Measurements from ENCODE around the gene SPEG. TPM values are rescaled to one million over a fixed set of nuclear protein-coding genes. Genes with fewer than 3 reads are reported as not detected.

The SPEG gene
- total and polyA plus RNA-seq, 2 of the 8 experiments (the other 6 are each of a cell fraction or from before 2014, with no cell fraction given): 19.9 to 32.0 TPM

GRCh38 chr2:219388907-219389156, 45.8 kb upstream of the SPEG start:
- WGBS, 2 experiments (ENCODE audit: extremely low coverage in 1 of 2, insufficient coverage in 1 of 2, insufficient read length in 1 of 2, insufficient replicate concordance in 2 of 2, low coverage in 1 of 2, low lambda C conversion rate in 2 of 2, missing lambda C conversion rate in 1 of 2): 79% methylated on average over 6 of the region's 6 CpGs; no CpG with 5 or more reads in 1 of the 2 experiments
- Histone ChIP-seq H2BK15ac (ENCODE audit: low read length) (no peak overlapping the region), H3K23ac (ENCODE audit: insufficient read length) (no peak overlapping the region), H4K5ac (ENCODE audit: insufficient read length, low read depth, low read length) (no peak overlapping the region), H3K9ac (replicated peaks in 1 of 4; ENCODE audit: extremely low read depth in 1 of 4, low read depth in 3 of 4, low read length in 3 of 4) (no peak overlapping the region; a peak in 3 of 7 replicates), H2BK20ac (ENCODE audit: low read length) (no peak overlapping the region), H3K36me3 (ENCODE audit: control insufficient read depth in 2 of 4, insufficient read depth in 4 of 4, low read length in 3 of 4) (peaks cover 7 to 13% (median 10%) of the 10 kb centered on the region in 4 experiments; a peak in 6 of 8 replicates), H3K4ac (replicated peaks; ENCODE audit: insufficient read length, low read depth, low read length) (no peak overlapping the region), H2BK5ac (ENCODE audit: low read depth, low read length) (no peak overlapping the region), H3K4me1 (replicated peaks in 1 of 4; ENCODE audit: control insufficient read depth in 3 of 4, insufficient read depth in 4 of 4, low read length in 3 of 4) (peaks cover 0 to 13% (median 4%) of the 10 kb centered on the region in 4 experiments; a peak in 5 of 7 replicates), H3K4me2 (ENCODE audit: insufficient read depth in 1 of 2, low read depth in 2 of 2, low read length in 2 of 2) (peak overlapping the region; percentile 61 to 69), H3K9me3 (ENCODE audit: insufficient read depth in 2 of 2, low read depth in 1 of 2, low read length in 1 of 2) (no peaks in the 10 kb centered on the region), H3K56ac (replicated peaks; ENCODE audit: insufficient read length, low read depth, low read length) (no peak overlapping the region), H3K79me1 (ENCODE audit: low read depth, low read length) (peaks cover 2% of the 10 kb centered on the region), H4K8ac (ENCODE audit: extremely low read depth, insufficient read depth, low read length) (no peak overlapping the region), H3K14ac (ENCODE audit: insufficient read length) (no peak overlapping the region), H2AK5ac (ENCODE audit: low read depth, low read length) (no peak overlapping the region), H3K79me2 (ENCODE audit: control insufficient read depth in 1 of 2, insufficient read depth in 2 of 2, low read length in 2 of 2) (no peaks in the 10 kb centered on the region), H3K23me2 (ENCODE audit: low read depth, low read length) (peaks cover 3% of the 10 kb centered on the region), H3K18ac (ENCODE audit: extremely low read depth, low read length) (no peak overlapping the region), H4K91ac (replicated peaks; ENCODE audit: insufficient read length, low read length) (no peak overlapping the region), H4K20me1 (replicated peaks in 1 of 2; ENCODE audit: control insufficient read depth in 1 of 2, insufficient read depth in 2 of 2, low read length in 2 of 2) (peaks cover 0 to 2% of the 10 kb centered on the region in 2 experiments), H3K27me3 (replicated peaks in 1 of 4; ENCODE audit: control insufficient read depth in 3 of 4, extremely low read depth in 1 of 4, insufficient read depth in 3 of 4, low read length in 3 of 4) (no peaks in the 10 kb centered on the region; a peak in 1 of 7 replicates), H2AFZ (ENCODE audit: low read length) (peak overlapping the region; percentile 89), H3K27ac (ENCODE audit: low read depth, low read length) (no peak overlapping the region), H2BK12ac (ENCODE audit: low read depth, low read length) (no peak overlapping the region), H3K4me3 (ENCODE audit: extremely low read depth in 1 of 4, insufficient read depth in 2 of 4, low read depth in 3 of 4, low read length in 4 of 4) (peak overlapping the region; percentile 36 to 75 (median 54)), H2BK120ac (replicated peaks; ENCODE audit: low read depth, low read length) (no peak overlapping the region)
- DNase-seq (ENCODE audit: low read depth in 1 of 2, low spot score in 2 of 2) (no peak), FAIRE-seq (no peak)
- TF ChIP-seq BACH1 (IDR thresholded peaks at IDR 0.05; ENCODE audit: low read length): no peak
- TF ChIP-seq CHD2 (IDR thresholded peaks at IDR 0.05; ENCODE audit: low read length): no peak
- no peak for TF ChIP-seq SIRT6 (IDR thresholded peaks at IDR 0.05; ENCODE audit: low read length)
- no peak for TF ChIP-seq SIX5 (IDR thresholded peaks at IDR 0.05; ENCODE audit: low read depth, low read length)
- TF ChIP-seq KDM4A (IDR thresholded peaks at IDR 0.05; ENCODE audit: low read depth, low read length, severe bottlenecking): no peak
- TF ChIP-seq POU5F1 (IDR thresholded peaks at IDR 0.05; ENCODE audit: low read depth, low read length): no peak
- no peak for TF ChIP-seq FOSL1 (IDR thresholded peaks at IDR 0.05; ENCODE audit: insufficient read depth, low read depth, low read length)
- TF ChIP-seq E2F6 (IDR thresholded peaks at IDR 0.05): no peak
- TF ChIP-seq, protein P1, sequence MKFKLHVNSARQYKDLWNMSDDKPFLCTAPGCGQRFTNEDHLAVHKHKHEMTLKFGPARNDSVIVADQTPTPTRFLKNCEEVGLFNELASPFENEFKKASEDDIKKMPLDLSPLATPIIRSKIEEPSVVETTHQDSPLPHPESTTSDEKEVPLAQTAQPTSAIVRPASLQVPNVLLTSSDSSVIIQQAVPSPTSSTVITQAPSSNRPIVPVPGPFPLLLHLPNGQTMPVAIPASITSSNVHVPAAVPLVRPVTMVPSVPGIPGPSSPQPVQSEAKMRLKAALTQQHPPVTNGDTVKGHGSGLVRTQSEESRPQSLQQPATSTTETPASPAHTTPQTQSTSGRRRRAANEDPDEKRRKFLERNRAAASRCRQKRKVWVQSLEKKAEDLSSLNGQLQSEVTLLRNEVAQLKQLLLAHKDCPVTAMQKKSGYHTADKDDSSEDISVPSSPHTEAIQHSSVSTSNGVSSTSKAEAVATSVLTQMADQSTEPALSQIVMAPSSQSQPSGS (IDR thresholded peaks at IDR 0.05; ENCODE audit: low read length): no peak
- no peak for TF ChIP-seq TBP (IDR thresholded peaks at IDR 0.05; ENCODE audit: low read depth, low read length)
- TF ChIP-seq JUND (IDR thresholded peaks at IDR 0.05; ENCODE audit: low read length): no peak
- no peak for TF ChIP-seq YY1 (IDR thresholded peaks at IDR 0.05; ENCODE audit: low read depth, low read length)
- TF ChIP-seq SP2 (IDR thresholded peaks at IDR 0.05; ENCODE audit: low read length): no peak
- TF ChIP-seq CBX8 (IDR thresholded peaks at IDR 0.05; ENCODE audit: borderline replicate concordance, low read depth, low read length): no peak
- ChIA-PET CTCF (ENCODE audit: partially characterized antibody) (interaction anchor here (0.5 to 8.0 kb wide), 24 partner anchors 10 to 278 kb away, joined by 3 to 142 read pairs (median 4); partner anchors contain the start of genes GMPPA and SPEG), POLR2A (ENCODE audit: partially characterized antibody) (interaction anchor here (0.9 to 2.0 kb wide), 5 partner anchors 14 to 103 kb away, joined by 3 to 8 read pairs (median 4); no protein-coding TSS in a partner anchor)
